ENCODE measurements around the gene ZNF784. TPM values are rescaled to one million over a fixed set of nuclear protein-coding genes. Genes with fewer than 3 reads are reported as not detected.

The ZNF784 gene
- total and polyA plus RNA-seq, 2 donors: 4.7 to 9.7 TPM

- Histone ChIP-seq H3K4me3 (ENCODE audit: low read depth, low read length) (no peak overlapping the region), H3K36me3 (ENCODE audit: insufficient read depth) (peaks cover 25% of the 10 kb centered on the region), H3K4me1 (ENCODE audit: insufficient read depth) (no peaks in the 10 kb centered on the region), H3K27ac (ENCODE audit: low read depth) (no peak overlapping the region)
- WGBS: 88% methylated on average over 20 of the region's 20 CpGs
- no peak for DNase-seq (ENCODE audit: extremely low spot score)
These were observed 39.6 kb upstream of the ZNF784 start for GRCh38 chr19:55663846-55664536.

- WGBS: 64% methylated on average over 7 of the region's 7 CpGs
These were observed 37.5 kb upstream of the ZNF784 start for GRCh38 chr19:55661826-55662225.

GRCh38 chr19:55660991-55661390 lies 36.6 kb upstream of the ZNF784 start:
- WGBS: 72% methylated on average over 16 of the region's 16 CpGs
- Histone ChIP-seq H3K36me3 (ENCODE audit: insufficient read depth) (peaks cover 18% of the 10 kb centered on the region), H3K4me1 (ENCODE audit: insufficient read depth) (no peaks in the 10 kb centered on the region)

More at GRCh38 chr19:55661826-55662225, 37.5 kb upstream of the ZNF784 start:
- DNase-seq (ENCODE audit: extremely low spot score): no peak
- H3K36me3 ChIP-seq (ENCODE audit: insufficient read depth): peaks cover 23% of the 10 kb centered on the region
- H3K4me1 ChIP-seq (ENCODE audit: insufficient read depth): no peaks in the 10 kb centered on the region
- no peak overlapping the region for H3K4me3 ChIP-seq (ENCODE audit: low read depth, low read length)
- no peak overlapping the region for H3K27ac ChIP-seq (ENCODE audit: low read depth)

GRCh38 chr19:55660404-55660803 lies 36.0 kb upstream of the ZNF784 start:
- WGBS: 85% methylated on average over 12 of the region's 12 CpGs
- no peak for DNase-seq (ENCODE audit: extremely low spot score)
- H3K4me3 ChIP-seq (ENCODE audit: low read depth, low read length): no peak overlapping the region
- H3K4me1 ChIP-seq (ENCODE audit: insufficient read depth): no peaks in the 10 kb centered on the region
- peaks cover 18% of the 10 kb centered on the region for H3K36me3 ChIP-seq (ENCODE audit: insufficient read depth)
- no peak overlapping the region for H3K27ac ChIP-seq (ENCODE audit: low read depth)

More at GRCh38 chr19:55660991-55661390, 36.6 kb upstream of the ZNF784 start:
- DNase-seq (ENCODE audit: extremely low spot score): no peak
- Histone ChIP-seq H3K4me3 (ENCODE audit: low read depth, low read length) (no peak overlapping the region), H3K27ac (ENCODE audit: low read depth) (no peak overlapping the region)

- Histone ChIP-seq H3K4me3 (ENCODE audit: low read depth, low read length) (no peak overlapping the region), H3K36me3 (ENCODE audit: insufficient read depth) (peaks cover 18% of the 10 kb centered on the region), H3K27ac (ENCODE audit: low read depth) (no peak overlapping the region), H3K4me1 (ENCODE audit: insufficient read depth) (no peaks in the 10 kb centered on the region)
- WGBS: 71% methylated on average over 9 of the region's 9 CpGs
- DNase-seq (ENCODE audit: extremely low spot score): no peak
These were observed 35.5 kb upstream of the ZNF784 start for GRCh38 chr19:55659822-55660221.

GRCh38 chr19:55658846-55659459 lies 34.6 kb upstream of the ZNF784 start:
- WGBS: 91% methylated on average over 37 of the region's 37 CpGs
- Histone ChIP-seq H3K27ac (ENCODE audit: low read depth) (no peak overlapping the region), H3K4me1 (ENCODE audit: insufficient read depth) (no peaks in the 10 kb centered on the region), H3K4me3 (ENCODE audit: low read depth, low read length) (no peak overlapping the region), H3K36me3 (ENCODE audit: insufficient read depth) (peaks cover 18% of the 10 kb centered on the region)
- no peak for DNase-seq (ENCODE audit: extremely low spot score)

GRCh38 chr19:55656988-55657747 lies 32.8 kb upstream of the ZNF784 start:
- Histone ChIP-seq H3K4me1 (ENCODE audit: insufficient read depth) (no peaks in the 10 kb centered on the region), H3K27ac (ENCODE audit: low read depth) (no peak overlapping the region), H3K4me3 (ENCODE audit: low read depth, low read length) (no peak overlapping the region), H3K36me3 (ENCODE audit: insufficient read depth) (peaks cover 10% of the 10 kb centered on the region)
- WGBS: 53% methylated on average over 18 of the region's 18 CpGs
- DNase-seq (ENCODE audit: extremely low spot score): no peak

- Histone ChIP-seq H3K4me1 (ENCODE audit: insufficient read depth) (no peaks in the 10 kb centered on the region), H3K27ac (ENCODE audit: low read depth) (no peak overlapping the region), H3K36me3 (ENCODE audit: insufficient read depth) (peaks cover 7% of the 10 kb centered on the region), H3K4me3 (ENCODE audit: low read depth, low read length) (peak overlapping the region; percentile 85)
- 55% methylated on average over 7 of the region's 7 CpGs for WGBS
- DNase-seq (ENCODE audit: extremely low spot score): no peak
These were observed 32.2 kb upstream of the ZNF784 start for GRCh38 chr19:55656552-55656951.

- DNase-seq (ENCODE audit: extremely low spot score): no peak
- under 1% methylated on average over 19 of the region's 19 CpGs for WGBS
- Histone ChIP-seq H3K36me3 (ENCODE audit: insufficient read depth) (peaks cover 4% of the 10 kb centered on the region), H3K4me1 (ENCODE audit: insufficient read depth) (no peaks in the 10 kb centered on the region), H3K27ac (ENCODE audit: low read depth) (no peak overlapping the region), H3K4me3 (ENCODE audit: low read depth, low read length) (peak overlapping the region; percentile 85)
These were observed 31.3 kb upstream of the ZNF784 start for GRCh38 chr19:55655648-55656040.

- under 1% methylated on average over 92 of the region's 95 CpGs for WGBS
These were observed 30.7 kb upstream of the ZNF784 start, which contains the start of gene U2AF2 for GRCh38 chr19:55654868-55655647. Gene U2AF2 (plus strand): TSS chr19:55655035. CDS start chr19:55655105, 70 bp downstream.

GRCh38 chr19:55654323-55654867 lies 30.0 kb upstream of the ZNF784 start:
- Histone ChIP-seq H3K4me3 (ENCODE audit: low read depth, low read length) (peak overlapping the region; percentile 85), H3K36me3 (ENCODE audit: insufficient read depth) (peaks cover 2% of the 10 kb centered on the region), H3K4me1 (ENCODE audit: insufficient read depth) (no peaks in the 10 kb centered on the region), H3K27ac (ENCODE audit: low read depth) (peak overlapping the region; percentile 96)
- DNase-seq (ENCODE audit: extremely low spot score): peak; percentile 100
- WGBS: under 1% methylated on average over 52 of the region's 52 CpGs

More at GRCh38 chr19:55654868-55655647, 30.7 kb upstream of the ZNF784 start, which contains the start of gene U2AF2:
- DNase-seq (ENCODE audit: extremely low spot score): no peak
- Histone ChIP-seq H3K36me3 (ENCODE audit: insufficient read depth) (peaks cover 4% of the 10 kb centered on the region), H3K4me3 (ENCODE audit: low read depth, low read length) (peak within 1 kb of the TSS; percentile 85), H3K27ac (ENCODE audit: low read depth) (peak within 1 kb of the TSS; percentile 96), H3K4me1 (ENCODE audit: insufficient read depth) (no peaks in the 10 kb centered on the region)

GRCh38 chr19:55653651-55654322 lies 29.4 kb upstream of the ZNF784 start:
- H3K36me3 ChIP-seq (ENCODE audit: insufficient read depth): no peaks in the 10 kb centered on the region
- WGBS: under 1% methylated on average over 57 of the region's 57 CpGs
- peak overlapping the region; percentile 96 for H3K27ac ChIP-seq (ENCODE audit: low read depth)
- H3K4me3 ChIP-seq (ENCODE audit: low read depth, low read length): peak overlapping the region; percentile 85
- H3K4me1 ChIP-seq (ENCODE audit: insufficient read depth): no peaks in the 10 kb centered on the region
- DNase-seq (ENCODE audit: extremely low spot score): peak; percentile 99
